GM21367 (cell line): ENCODE results near the gene TBL2.
"Not testable (repeated sequence)": the region's sequence is repeated elsewhere in the genome, so short reads cannot be mapped to it uniquely, and the experiment has no call there.

Source experiments
- ATAC-seq: cut with Tn5 transposase; IDR thresholded peaks from one replicate; pipeline ENCODE4 v1.9.1; 2021; ENCODE audit not compliant: unreplicated experiment

TBL2 gene

DNA sequence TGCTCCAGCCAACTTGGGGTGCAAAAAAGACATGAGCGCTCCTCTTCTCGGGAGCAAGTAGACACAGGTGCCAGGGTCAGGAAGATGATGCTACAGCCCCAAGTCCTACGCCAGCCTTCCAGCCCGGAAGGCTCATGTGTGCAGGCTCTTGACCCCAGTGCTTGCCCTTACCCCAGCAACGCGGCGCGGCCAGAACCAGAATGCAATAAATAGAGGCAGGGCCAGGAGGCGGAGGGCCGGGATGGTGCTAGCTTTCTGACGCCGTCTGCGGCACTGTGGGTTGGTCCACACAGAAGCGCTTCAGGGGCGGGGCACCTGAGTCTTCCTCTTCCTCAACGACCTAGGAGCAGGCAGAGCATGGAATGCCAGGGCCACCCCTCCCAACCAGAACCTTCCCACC is 41.3 kb downstream of the TBL2 start:
- no peak for ATAC-seq

DNA sequence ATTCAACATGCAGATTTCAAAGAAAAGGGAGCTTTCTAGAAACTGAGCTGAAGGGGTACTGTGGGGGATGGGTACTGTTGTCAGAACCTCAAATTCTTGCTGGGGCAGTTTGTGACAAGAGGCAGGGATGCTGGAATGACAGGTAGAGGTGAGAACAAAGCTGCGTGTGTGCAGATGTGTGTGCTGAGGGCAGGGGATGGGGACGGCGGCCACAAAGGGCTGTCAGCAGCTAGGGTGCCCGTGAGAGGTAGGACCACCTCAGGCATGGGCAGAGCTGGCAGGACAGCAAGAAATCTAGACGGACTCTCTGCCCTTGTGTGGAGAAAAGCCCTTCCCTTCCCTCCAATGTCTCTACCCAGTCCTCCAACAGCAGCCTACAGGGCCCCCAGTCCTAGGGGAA is 41.9 kb downstream of the TBL2 start:
- no peak for ATAC-seq

DNA sequence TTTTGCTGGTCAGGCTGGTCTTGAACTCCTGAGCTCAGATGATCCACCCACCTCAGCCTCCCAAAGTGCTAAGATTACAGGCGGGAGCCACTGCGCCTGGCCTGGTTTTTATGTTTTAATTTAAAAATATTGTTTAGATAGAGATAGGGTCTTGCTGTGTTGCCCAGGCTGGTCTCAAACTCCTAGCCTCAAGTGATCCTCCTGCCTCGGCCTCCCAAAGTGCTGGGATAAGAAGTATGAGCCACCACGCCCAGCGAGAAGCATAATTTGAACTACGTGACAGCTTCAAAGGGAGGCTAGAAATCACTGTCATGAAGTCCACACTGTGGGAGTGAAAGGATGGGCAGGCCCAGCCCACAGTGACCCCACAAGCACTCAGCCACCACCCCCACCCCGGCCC is 42.5 kb downstream of the TBL2 start:
- ATAC-seq, result not testable (repeated sequence)

DNA sequence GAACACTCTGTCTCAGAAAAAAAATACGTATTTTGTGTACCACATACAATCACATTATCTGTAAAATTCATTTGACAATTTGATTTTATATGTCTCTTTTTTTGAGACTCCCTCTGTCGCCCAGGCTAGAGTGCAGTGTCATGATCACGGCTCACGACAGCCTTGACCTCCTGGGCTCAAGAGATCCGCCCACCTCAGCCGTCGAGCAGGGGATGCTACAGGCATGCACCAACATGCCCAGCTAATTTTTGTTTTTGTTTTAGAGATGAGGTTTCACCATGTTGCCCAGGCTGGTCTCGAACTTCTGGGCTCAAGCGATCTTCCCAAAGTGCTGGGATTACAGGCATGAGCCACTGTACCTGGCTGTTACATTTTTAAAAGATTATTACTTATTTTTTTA is 44.6 kb downstream of the TBL2 start:
- ATAC-seq, result no peak

DNA sequence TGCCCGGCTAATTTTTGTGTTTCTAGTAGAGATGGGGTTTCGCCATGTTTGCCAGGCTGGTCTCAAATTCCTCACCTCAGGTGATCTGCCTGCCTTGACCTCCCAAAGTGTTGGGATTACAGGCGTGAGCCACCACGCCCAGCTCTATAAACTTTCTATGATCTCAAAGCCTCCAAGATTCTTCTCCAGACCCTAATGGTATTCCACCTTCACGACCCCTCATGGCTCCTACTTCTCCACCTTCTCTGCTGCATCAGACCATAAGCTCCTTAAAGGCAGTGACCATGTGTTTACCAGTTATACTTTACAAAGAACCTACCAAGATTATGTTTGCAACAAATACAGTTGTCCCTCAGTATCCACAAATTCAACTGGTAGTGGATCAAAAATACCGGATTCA is 46.2 kb downstream of the TBL2 start:
- no peak for ATAC-seq

DNA sequence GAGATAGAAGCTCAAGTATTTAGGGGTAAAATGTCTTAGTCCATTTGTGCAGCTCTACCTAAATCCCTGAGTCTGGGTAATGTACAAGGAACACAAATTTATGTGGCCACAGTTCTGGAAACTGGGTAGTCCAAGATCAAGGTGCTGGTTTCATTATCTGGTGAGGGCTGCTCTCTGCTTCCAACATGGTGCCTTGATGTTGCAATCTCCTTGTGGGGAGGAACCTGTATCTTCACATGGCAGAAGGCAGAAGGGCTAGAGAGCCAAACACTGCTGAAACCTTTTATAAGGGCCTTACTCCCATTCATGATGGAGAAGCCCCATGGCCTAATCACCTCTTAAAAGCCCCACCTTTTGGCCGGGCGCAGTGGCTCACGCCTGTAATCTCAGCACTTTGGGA is 47.6 kb downstream of the TBL2 start:
- ATAC-seq, result no peak

DNA sequence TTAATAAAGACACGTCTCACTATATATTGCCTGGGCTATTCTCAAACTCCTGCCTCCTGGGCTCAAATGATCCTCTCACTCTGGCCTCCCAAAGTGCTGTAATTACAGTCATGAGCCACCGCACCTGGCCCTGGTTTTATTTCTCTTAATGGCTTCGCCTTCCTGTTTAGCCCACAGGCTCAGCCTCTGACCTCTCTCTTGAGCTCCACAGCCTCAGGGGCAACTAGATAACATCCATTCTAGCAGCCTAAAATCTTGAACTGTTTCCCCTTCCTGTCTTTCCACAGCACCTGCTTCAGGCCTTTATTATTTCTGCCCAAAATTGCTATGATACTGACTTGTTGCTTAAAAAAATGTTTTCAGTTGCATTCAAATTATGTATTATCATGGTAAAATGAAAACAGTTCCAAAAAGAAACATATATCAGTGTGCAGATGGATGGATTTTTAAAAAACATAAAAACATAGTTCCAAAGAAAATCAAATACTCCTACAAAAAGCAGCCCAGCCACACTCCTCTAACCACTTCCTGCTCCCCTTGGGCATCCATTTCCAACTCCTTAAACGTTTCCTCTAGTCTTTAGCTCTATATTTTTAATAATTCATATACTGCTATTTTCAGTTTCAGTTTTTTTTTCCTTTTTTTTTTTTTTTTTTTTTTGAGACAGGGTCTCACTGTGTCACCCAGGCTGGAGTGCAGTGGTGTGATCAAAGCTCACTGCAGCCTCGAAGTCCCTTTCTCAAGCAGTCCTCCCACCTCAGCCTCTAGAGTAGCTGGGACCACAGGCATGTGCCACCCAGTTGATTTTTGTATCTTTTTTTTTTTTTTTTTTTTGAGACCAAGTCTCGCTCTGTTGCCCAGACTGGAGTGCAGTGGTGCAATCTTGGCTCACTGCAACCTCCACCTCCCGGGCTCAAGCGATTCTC is 51.2 kb downstream of the TBL2 start:
- no peak for ATAC-seq

DNA sequence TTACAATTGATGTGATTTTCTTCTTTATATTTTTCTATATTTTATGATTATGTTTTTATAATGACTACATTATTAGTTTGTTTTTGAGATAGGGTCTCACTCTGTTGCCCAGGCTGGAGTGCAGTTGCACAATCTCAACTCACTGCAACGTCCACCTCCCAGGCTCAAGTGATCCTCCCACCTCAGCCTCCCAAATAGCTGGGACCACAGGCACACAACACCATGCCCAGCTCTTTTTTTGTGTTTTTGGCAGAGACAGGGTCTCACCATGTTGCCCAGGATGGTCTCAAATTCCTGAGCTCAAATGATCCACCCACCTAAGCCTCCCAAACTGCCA is 52.3 kb downstream of the TBL2 start:
- ATAC-seq, result not testable (repeated sequence)

DNA sequence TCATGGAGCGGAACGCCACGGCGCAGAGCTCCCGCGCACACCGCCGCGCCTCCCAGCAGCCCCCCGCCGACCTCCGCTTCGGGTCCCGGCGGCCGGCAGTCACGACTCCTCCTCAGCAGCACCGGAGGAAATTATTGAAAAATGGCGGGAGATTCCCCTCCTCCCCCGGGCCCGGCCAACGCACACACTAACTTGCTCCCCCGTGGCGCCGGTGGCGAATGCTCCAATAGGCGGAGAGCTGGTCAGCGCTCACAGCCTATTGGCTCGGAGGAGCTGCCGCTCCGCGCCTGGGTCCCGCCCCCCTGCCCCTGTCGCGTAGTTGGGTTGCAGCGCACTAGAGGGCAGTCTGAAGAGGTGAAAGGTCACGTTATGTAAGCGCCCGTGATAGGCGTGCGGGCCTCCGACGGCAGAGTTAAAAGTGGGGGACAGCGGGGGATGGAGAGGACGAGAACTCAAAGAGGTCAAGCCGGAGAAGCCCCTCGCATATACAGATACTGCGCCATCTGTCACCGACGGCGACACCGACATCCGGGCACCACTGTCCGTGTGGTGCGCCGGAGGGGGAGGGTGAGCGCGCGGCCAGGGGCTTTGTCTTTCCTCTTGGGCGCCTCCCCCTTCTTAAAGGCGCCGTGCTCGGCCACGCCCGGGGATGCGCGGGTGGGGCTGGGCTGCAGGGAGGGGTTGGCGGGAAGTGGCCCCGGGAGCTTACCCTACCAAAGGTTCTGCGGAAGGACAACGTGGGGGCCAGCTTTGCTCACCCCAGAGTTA is 56.1 kb downstream of the TBL2 start, which contains the start of gene BAZ1B:
Gene BAZ1B (minus strand): TSS at position 189 of the 768 bp plus-strand sequence. CDS start 360 bp downstream, outside the sequence.
- ATAC-seq, result peak; percentile 70

DNA sequence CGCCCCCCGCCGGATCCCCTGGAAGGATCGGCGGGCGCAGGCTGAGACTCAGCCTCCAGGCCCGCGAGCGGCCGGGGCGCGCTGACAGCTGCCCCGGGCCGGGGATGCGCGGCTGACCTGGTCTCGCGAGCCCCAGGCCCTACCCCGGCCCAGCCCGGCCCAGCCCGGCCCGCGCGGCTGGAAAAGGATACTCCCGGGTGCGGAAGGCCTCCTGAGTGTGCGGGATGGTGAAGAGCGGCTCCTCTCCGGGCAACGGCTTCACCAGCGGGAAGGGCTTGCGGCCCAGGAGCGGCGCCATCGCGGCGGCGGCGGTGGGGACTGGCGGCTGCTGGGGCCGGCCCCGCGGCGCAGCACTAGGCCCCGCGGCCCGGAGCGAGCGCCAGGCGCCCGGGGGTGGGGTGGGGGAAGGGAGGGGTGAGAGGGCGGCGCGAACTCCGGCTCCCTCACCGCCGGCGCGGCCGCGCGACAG is 56.7 kb downstream of the TBL2 start:
- ATAC-seq, result peak; percentile 29

DNA sequence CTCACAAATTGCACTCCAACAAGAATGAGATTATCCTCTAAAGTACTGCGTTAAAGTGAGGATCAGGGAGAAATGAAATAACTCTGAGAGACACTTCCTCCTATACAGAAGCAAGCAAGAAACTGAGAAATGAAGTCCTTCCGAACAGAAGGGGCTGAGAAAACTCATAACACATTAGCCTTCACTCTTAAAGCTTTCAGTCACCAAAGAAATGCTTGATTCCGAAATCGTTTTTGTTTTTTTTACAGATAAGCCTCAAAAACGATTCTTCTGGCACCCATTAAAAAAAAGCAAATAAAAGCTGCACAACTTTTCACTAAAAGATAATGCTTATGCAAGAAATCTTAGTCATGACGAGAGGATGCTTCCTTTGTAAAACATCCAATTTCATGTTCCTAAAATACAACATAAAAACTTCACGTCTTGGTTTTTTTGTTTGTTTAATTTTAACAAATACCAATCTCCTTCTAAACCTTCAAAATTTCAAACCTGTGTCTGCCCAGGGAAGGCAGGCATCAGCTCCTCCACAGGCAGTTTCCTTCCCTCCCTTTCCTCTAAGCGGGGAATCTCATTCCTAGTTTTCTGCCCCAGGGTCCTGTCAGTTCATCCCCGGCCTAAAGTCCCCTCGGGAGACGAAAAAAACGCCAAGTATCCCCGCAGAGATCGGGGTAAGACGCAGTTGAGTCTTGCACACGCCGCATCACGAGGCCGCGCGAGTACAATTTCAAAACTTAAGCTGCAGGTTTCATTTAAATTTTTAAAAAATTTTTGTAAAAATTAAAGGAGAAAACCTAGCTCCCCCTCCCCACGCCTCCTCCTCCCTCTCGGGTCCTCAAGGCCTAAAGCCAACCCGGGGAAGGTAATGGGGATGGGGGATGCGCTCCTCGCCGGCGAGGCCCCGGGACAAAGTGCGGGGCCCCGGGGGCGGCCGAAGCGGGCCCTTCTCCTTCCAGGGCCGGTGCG is 57.4 kb downstream of the TBL2 start:
- no peak for ATAC-seq

DNA sequence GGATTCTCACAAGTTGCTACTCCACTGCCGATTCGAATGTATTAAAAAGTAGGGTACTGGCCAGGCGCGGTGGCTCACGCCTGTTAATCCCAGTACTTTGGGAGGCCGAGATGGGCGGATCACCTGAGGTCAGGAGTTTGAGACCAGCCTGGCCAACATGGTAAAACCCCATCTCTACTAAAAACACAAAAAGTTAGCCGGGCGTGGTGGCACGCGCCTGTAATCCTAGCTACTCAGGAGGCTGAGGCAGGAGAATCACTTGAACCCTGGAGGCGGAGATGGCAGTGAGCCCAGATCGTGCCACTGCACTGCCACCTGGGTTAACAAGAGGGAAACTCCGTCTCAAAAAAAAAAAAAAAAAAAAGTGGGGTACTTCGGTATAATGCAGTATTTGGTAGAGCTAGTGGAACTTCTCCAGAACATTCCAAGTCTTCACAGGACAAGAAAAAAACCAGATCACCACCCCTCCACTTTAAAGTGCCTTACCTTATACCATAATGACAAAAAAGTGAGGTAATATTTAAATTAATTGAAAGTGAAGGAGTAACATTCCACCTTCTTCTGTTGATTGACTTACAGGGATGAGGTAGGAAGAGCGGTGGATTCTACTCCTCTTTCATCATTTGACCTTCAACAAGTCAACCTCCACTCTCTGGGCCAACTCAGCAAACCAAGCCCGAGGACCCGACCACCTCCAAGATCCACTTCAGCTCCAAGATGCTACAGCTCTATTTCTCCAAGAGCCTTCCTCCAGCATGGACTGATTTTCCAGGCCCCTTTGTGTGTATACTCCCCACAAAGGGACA is 58.3 kb downstream of the TBL2 start:
- ATAC-seq, result no peak

DNA sequence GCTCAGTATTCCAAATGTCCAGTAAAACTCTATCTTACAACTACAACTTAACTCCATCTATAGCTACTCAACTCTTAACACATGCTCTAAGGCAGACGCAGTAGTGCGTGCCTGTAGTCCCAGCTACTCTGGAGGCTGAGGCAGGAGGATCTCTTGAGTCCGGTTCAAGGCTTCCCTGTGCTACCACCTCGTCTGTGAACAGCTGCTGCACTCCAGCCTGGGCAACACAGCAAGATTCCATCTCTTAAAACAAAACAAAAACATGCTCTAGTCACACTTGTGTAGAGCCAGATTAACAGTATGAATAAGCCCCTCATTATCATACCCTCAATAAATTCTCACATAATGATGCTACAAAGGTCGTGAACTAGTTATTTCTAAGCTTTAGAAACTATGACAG is 59.9 kb downstream of the TBL2 start:
- ATAC-seq, result no peak
